ENCODE data around the gene ZNF324.

GRCh38 chr19:58429745-58430144 lies 37.1 kb upstream of the ZNF324 start:
- TF ChIP-seq CTCF (IDR thresholded peaks at IDR 0.05; ENCODE audit: low read depth, low read length) (no peak), EZH2phosphoT487 (IDR thresholded peaks at IDR 0.05; ENCODE audit: low read depth) (no peak)

Data from OCI-LY3 (cell line).